OCI-M2 (cell line): Measurements from ENCODE around the gene NDUFAF8.

Experiments used
- DNase-seq: peaks from one replicate; lab custom pipeline; 2025; ENCODE audit not compliant: unreplicated experiment; lab: John Stamatoyannopoulos, UW

NDUFAF8 gene

DNA sequence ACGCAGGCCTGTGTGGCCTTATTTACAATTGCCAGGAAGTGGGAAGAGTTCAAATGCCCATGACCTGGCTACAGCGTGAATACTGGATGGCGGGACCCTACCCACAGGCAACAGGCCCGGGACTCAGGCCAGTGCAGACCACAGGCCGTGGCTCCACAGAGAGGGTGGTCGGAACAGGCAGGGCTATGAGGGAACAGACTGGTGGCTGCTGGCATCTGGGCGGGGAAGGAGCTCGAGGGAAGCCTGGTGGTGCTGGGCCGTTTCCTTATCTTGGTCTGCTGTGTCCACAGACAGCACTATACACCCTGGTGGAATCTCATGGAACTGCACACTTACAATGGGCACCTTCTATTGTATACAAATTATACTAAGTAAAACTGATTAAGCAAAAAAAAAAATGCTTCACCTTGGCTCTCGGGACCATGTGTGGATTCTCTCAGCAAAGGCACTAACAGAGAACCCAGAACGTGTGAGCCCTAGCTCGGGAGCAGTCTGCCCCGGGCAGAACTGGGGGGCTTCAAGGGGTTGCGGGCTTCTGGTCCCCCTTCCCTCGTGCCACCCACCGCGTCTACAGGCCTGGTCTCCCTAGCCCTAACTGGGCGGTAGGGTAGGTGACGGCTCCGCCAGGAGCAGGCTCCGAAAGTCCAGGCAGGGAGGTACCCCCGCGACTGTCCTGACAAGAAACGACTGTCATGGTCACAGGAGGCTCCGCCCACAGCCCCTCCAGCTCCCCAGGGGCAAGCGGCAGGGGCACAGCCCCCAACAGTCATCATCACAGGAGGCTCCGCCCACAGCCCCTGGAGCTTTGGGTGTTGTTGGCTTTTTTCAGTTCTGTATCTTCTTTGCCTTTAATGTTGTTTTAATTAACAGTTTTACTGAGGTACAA, 38.2 kb upstream of the NDUFAF8 start:
- peak; percentile 2 for DNase-seq

DNA sequence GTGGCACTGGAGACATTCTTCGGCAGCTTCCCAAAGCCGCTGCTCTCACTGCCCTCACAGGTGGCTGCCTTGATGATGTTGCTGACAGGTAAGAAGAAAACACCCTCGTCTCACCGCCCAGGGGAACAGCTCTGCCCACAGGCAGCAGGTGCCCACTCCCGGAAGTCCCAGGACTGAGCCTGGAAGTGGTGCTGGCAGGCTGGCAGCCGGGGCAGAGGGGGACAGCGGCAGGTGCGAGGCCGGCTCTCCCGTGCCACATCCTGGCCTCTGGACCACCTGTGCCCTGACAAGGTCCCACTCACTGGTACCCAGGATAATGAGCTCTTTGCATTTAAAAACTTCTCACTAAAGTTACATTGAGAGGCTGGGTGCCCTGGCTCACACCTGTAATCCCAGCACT, 36.8 kb upstream of the NDUFAF8 start:
- no peak for DNase-seq

DNA sequence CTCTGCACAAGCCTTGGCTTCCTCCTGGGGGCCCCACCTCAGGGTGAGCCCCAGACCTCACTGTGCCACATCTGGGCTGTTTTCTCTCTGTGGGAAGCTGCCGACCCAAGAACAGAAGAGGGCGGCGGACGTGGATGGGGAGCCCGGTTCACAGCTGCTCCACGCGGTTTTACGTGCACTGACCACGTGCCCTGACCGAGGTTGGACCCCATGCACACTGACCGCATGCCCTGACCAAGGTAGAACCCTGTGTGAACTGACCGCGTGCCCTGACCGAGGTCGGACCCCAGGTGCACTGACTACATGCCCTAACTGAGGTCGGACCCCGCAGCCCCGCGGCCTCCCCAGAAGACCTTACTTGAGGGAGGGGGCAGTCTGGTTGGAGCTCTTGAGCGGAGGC, 36.0 kb upstream of the NDUFAF8 start:
- DNase-seq, result no peak

DNA sequence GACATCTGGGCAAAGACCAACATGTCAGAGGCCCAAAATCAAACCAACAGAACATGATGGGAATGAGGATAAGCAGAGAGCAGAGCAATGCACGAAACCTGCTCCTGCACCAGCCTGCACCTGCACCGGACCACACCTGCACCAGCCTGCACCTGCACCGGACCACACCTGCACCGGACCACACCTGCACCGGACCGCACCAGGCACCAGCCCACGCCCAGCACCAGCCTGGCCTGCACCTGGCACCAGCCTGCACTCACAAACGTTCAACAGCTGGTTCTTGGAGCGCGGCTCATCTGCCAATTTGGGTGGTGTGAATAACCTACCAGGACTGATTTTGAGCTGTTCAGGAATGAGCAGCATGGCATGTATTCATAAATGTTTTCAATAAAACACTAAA, 34.5 kb upstream of the NDUFAF8 start:
- DNase-seq, result no peak

DNA sequence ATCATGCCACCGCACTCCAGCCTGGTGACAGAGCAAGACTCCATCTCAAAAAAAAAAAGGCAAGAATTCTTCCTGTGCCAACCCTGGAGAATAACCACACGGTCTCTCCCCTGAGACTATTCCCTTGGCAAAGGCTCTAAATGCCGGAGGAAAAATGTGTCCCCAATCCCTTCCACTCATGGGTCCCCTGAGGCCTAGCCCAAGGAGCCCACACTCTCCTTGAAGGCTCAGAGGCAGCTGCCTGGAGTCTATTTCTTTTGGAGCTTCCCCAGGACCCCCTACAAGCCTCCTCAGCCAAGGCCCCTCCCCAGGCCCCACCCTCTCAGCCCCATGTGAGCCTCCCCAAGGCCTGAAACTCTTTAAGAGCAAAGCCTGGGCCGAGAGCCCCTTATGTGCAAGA, 33.0 kb upstream of the NDUFAF8 start:
- DNase-seq, result no peak

DNA sequence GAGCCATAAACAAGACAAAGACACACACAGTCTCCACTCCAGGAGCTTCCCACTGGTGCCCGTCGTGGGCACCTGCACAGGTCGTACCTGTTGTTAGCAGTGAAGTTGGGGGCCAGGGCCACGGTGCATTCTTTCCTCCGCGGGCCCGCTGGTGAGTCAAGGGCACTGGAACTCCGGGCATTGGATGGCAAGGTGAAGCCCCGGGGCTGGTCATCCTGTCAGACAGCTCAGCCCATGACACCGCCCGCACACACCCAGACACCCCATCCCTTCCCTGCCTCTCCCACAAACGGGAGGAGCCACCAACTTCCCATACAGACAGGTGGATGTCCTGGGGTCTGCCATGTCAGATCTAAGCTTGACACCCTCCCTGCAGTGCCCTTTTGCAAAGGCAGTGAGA, 32.5 kb upstream of the NDUFAF8 start:
- no peak for DNase-seq

DNA sequence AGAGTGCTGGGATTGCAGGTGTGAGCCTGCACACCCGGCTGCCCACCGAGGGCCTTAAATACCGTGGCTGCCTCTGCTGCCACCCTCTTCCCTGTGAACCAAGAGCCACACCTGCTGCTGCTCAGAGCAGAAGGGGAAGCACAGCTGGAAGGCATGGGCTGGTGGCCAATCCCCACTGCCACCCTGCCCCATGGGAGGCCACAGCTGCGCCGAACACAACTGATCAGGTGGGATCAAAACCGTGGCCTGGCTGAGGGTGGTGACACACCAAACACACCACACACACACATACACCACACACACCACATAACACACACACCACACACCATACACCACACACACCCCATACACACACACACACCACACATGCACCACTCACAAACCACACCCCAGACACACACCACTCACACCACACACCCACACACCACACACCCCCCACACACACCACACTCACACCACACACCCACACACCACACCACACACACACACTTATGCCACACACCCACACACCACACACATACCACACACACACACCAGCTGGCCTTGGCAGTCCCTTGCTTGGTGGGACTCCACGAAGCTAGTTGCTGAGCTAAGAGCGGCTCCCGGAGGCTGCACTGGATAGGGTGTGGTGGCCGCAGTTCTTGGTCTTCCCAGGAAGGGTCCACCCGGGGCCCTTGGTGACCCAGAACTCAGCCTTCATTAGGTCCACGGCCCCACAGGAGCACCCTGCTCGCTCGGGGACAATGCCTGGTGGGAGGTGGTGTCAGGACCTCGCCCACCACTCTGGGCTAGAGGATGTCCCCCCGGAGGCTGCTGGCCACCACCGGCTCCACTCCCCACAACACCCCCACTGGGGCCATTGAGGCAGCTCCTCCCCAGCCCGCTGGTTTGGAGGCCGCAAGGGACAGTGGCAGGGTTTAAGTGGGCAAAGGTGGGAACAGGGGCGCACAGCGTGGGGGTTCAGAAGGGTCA, 31.2 kb upstream of the NDUFAF8 start:
- no peak for DNase-seq

DNA sequence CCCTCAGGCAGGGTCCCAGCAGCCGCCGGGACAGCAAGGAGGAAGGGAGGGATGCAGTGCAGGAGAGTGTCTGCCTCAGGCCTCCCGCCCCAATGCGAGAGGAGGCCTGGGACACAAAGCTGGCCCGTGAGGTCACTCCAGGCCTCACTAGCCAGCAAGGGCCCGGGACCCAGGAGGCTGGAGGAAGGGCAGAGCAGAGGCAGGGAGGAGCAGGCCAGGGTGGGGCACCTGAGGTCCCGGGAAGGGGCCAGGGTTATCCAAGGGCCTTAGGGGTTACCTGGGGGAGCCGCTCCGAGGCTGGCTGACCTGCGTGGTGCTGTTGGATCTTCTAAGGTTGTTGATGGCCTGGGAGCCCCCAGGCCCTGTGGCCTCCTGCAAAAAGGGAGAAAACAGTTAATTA, 30.5 kb upstream of the NDUFAF8 start:
- DNase-seq, result no peak

DNA sequence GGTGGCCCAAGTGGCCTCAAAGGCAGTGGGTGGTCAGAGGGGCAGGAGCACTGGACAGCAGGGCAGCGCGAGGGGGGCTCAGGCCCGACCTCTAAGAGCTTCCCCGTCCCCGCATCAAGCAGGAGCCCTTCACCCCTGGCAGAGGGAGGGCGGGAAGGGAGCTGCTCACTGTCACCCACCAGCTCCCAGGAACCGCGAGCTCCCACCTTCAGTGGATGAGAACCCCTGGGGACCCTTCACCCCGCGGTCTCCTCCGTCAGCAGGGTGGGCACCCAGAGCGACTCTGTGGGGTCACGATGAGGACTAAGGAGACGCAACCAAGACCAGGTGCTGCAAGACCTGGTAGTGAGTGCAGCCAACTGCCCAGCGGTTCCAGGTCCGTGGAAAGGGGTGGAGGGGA, 30.0 kb upstream of the NDUFAF8 start:
- no peak for DNase-seq

DNA sequence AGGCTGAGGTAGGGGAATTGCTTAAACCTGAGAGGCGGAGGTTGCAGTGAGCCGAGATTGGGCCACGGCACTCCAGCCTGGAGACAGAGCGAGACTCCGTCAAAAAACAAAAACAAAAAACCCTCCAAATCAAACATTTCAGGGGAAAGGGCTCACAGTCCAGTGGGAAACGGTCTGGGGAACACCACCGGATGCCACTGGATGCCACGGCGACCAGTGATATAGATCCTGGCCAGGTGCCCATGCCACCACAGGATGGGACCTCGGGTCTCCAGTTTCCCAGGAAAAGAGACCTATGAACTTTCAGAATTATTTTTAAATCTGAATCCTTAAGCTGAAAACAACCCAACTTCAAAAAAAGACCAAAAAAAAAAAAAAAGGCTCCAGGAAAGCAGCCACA, 28.7 kb upstream of the NDUFAF8 start:
- DNase-seq, result no peak

DNA sequence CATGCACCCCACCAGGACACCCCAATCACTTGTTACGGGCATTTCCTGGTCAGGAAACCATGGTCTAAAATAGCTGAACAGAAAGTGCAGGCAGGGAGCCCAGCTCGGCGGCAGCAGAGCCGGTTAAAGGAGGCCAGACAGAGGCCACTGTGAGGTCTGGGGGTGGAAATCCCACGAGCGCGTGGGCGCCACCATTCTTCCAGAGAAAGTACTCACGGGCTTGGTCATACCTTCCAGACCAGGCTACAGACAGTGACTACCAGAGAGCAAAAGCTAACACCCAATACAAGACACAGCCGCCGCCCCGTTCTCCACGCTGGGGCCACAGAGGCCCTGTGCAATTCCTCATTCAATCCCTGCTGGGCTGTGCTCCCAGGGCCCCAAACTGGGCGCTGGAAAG, 28.2 kb upstream of the NDUFAF8 start:
- DNase-seq, result no peak

DNA sequence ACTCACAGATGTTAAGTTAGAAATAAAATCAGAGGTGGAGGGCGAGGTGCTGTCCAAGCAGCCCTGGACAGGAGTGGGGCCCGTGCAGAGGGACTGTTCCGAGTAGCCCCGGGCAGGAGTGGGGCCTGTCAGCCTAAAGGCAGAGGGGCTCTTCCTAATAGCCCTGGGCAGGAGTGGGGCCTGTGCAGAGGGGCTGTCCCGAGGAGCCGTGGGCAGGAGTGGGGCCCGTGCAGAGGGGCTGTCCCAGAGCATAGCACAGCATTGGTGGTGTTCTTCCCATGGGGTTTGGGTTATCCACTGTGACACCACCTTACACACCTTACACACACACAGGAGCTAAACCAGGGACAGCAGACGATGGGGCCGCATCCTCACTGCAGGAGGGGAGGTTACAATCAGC, 26.8 kb upstream of the NDUFAF8 start:
- no peak for DNase-seq

DNA sequence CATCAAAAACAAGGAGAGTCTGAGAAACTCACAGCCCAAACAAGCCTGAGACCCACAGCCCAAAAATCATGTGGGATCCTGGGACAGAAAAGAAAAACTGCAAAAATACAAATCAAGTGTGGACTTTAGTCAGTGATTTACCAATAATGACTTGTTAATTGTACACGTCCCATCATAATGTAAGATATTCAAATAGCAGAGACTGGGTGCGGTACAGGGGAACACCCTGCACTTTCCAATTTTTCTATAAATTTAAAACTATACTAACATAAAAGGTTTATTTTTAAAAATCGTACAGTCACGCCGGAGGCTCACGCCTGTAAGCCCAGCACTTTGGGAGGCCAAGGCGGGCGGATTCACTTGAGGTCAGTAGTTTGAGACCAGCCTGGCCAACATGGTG, 25.1 kb upstream of the NDUFAF8 start:
- no peak for DNase-seq

DNA sequence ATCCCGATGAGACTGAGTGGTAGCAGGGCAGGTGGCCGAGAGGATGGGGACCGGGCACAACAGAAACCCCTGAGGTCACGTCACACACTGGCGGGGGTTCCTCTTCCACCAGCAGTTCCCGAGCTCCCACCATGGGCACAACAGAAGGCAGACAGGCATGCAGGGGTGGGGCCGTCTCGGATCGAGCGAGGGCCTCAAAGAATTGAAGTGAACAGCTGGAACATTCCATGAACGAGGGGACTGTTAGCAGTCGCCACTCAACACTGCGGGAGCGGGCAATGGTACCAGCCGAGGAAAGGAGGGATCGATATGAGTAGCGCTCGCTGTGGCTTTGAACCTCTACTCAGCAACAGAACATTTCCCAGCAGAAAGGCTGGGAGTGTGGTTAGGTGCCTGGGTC, 21.6 kb upstream of the NDUFAF8 start:
- no peak for DNase-seq

DNA sequence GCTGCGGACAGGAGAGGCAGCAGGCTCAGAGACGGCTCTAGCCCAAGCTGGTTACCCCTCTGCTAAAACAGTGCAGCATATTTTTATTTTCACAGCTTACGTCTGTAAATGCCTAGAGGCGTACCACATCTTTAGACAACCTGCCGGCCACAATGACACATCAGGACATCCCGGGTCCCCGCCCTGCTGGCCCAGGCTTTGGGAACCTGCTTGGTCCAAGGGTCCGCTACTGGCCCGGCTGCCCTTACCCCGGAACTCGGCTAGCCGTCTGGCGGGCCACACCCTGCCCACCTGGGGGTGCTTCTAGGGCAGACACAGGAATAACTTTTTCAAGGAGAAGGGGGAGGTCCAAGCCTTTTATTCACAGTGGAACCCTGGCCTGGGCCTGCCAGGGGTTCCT, 20.7 kb upstream of the NDUFAF8 start:
- DNase-seq, result no peak

DNA sequence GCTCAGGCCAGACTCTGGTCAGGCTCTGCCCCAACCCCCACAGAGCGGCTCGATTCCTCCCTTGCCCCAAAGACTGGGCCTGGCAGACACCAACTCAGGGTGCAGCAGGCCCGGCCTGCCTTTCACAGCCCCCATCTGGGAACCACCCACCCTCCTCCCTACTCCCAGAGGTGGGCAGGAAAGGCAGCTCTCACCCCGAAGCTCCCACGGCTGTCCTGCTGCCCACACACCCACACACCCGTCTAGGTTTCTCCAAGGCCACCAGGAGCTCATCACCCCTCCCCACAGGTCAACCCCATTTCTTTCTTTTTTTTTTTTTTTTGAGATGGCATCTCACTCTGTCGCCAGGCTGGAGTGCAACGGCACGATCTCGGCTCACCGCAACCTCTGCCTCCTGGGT, 20.1 kb upstream of the NDUFAF8 start:
- no peak for DNase-seq

DNA sequence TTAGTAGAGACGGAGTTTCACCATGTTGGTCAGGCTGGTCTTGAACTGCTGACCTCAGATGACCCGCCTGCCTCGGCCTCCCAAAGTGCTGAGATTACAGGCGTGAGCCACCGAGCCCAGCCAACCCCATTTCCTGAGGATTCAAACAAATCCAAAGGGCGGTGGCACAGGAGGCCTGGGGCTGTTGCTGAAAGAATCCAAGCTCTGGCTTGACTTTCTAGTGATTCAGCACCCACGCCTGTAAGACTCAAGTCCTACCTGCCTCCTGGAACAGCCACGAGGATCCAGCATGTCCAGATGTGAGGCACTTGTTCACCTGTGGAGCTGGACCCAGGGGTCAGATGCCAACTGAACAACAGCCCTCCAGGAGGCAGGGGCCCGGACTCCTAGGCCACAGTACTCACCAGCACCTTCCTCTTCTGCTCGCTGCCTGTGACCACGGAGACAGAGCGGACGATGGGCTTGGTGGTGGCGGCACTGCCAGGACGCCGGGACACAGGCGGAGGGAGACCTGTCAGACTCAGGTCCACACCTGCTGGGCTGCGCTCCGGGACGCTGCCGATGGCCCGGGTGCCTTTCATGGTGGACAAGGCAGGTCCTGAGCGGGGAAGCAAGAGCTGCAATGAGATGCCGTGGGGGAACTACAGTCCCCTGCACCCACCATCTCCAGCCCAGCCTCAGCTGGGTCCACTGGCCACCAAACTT, 19.5 kb upstream of the NDUFAF8 start:
- no peak for DNase-seq

DNA sequence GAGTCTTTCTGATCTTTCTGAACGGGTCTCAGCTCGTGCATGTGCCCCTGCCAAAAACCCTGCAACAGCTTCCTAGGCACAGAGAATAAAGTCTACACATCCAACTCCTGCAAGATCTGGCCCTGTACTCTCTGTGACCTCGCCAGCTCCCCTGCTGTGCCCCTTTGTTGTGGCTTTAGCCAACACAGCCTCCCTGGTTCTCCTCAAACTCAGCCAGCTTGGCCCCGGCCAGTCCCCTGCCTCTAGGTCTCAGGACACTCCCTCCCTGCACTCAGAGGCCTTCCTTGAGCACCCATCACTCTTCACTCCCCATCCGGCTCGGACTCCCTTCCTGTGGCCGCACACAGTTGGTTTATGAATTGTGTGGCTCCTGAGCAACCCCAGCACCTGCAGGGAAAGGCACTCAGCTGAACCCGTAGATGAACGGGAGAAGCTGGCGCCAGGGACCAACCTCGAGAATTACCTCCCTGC, 17.7 kb upstream of the NDUFAF8 start:
- no peak for DNase-seq

DNA sequence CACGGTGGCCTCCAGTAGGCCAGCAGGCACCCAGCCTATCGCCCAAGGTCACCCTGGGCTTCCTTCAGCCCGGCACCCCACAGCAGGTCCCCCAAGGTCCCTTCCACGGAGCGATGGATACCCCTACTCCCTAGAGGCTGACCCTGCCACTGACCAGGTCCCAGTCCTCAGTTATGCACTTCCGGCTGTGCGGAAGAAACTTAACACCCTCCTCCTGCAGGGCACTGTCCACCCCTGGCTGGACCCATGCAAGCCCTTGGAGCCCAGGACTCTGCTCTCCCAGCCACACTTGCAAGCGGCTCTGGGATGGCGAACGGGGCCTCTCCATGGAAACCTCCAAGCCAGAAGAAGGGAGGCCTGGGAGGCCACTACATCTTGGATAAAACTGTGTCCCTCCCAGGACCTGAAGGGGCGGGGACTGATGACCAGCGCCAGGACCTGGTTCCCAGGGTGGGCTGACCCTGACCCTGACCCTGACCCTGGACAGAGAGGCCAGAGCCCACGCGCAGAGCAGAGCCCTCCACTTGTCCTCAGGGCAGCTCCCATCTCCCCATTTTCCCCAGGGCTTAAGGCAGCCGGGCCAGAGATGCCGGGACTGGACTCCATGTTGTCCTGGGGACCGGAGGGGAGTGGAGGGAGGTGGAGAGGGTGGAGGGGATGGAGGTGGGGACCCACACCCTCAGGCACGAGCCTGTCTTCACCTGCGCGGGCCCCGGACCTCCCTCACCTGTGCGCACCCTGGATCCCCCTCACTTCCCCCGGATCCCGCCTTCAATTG, 17.1 kb upstream of the NDUFAF8 start:
- no peak for DNase-seq

DNA sequence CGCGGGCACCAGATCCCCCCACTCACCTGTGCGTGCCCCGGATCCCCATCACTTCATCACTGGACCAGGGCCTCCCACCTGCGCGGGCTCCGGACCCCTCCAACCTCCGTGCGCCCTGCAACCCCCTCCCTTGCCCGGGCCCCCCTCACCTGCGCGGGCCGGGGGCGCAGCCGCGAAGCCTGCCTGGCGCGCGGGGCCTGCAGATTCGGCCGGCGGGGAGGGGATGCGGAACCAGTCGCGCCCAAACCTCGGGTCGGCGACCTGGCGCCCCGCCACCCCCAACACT, 16.6 kb upstream of the NDUFAF8 start:
- no peak for DNase-seq
